ENCODE data around the gene COPS4. TPM values are rescaled to one million over a fixed set of nuclear protein-coding genes. Genes with fewer than 3 reads are reported as not detected.

COPS4 gene
- total and polyA plus RNA-seq, 2 of the 8 experiments (the other 6 are each of a cell fraction or from before 2014, with no cell fraction given) = 14.9 to 28.3 TPM

DNA sequence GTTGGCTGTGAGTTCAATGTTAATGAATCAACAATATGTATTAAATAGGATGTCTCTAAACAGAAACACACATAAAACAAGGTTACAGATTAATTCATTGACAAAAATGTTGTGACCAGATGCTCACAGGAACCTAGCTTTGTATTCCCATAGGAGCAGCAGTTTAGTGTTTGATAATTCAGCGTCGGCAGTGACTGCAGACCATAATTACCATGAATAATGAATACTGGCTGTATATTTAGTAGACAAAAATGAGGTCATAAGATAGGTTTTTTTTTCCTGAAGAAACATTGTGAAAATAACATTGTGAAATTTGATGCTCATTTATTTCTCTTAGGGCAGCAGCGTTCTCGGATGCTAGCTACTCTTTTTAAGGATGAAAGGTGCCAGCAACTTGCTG lies 27.8 kb downstream of the COPS4 start:
- whole genome bisulfite sequencing, 2 experiments (ENCODE audit: extremely low coverage in 1 of 2, insufficient coverage in 1 of 2, insufficient read length in 1 of 2, insufficient replicate concordance in 2 of 2, low coverage in 1 of 2, low lambda C conversion rate in 2 of 2, missing lambda C conversion rate in 1 of 2) = 93% methylated on average over 4 of the region's 4 CpGs; no CpG with 5 or more reads in 1 of the 2 experiments
- peaks cover 0 to 26% (median under 1%) of the 10 kb centered on the region in 4 experiments; a peak in 3 of 8 replicates for H3K36me3 ChIP-seq (ENCODE audit: control insufficient read depth in 2 of 4, insufficient read depth in 4 of 4, low read length in 3 of 4)
- no peak overlapping the region for H3K23ac ChIP-seq (ENCODE audit: insufficient read length)
- no peak overlapping the region for H3K18ac ChIP-seq (ENCODE audit: extremely low read depth, low read length)
- no peaks in the 10 kb centered on the region for H3K79me1 ChIP-seq (ENCODE audit: low read depth, low read length)
- H2BK120ac ChIP-seq (replicated peaks; ENCODE audit: low read depth, low read length) = no peak overlapping the region
- H3K23me2 ChIP-seq (ENCODE audit: low read depth, low read length) = no peaks in the 10 kb centered on the region
- ChIA-PET CTCF (ENCODE audit: partially characterized antibody) (interaction anchor here (0.9 to 1.8 kb wide), 4 partner anchors 9 to 19 kb away, joined by 3 to 11 read pairs (median 4); no protein-coding TSS in a partner anchor), POLR2A (ENCODE audit: partially characterized antibody) (no interaction called here)
- no peak overlapping the region for H2BK20ac ChIP-seq (ENCODE audit: low read length)
- TF ChIP-seq TAF7 (optimal IDR thresholded peaks at IDR 0.05; ENCODE audit: borderline replicate concordance, low read depth, low read length) (no peak), TAF1 (IDR thresholded peaks at IDR 0.05; ENCODE audit: low read depth, low read length) (no peak), POU5F1 (IDR thresholded peaks at IDR 0.05; ENCODE audit: low read depth, low read length) (no peak), SUZ12 (IDR thresholded peaks at IDR 0.05; ENCODE audit: low read length) (no peak), SAP30 (IDR thresholded peaks at IDR 0.05; ENCODE audit: insufficient read depth, insufficient replicate concordance, low read length) (no peak), BCL11A (IDR thresholded peaks at IDR 0.05; ENCODE audit: low read depth in 2 of 2, low read length in 2 of 2) (no peak), NRF1 (IDR thresholded peaks at IDR 0.05; ENCODE audit: low read depth, low read length) (no peak), RFX5 (IDR thresholded peaks at IDR 0.05; ENCODE audit: borderline replicate concordance, low read depth, low read length) (no peak), SIX5 (IDR thresholded peaks at IDR 0.05; ENCODE audit: low read depth, low read length) (no peak), SP2 (IDR thresholded peaks at IDR 0.05; ENCODE audit: low read length) (no peak), CEBPB (IDR thresholded peaks at IDR 0.05; ENCODE audit: low read depth, low read length) (no peak)
- no peaks in the 10 kb centered on the region for H4K20me1 ChIP-seq (replicated peaks in 1 of 2; ENCODE audit: control insufficient read depth in 1 of 2, insufficient read depth in 2 of 2, low read length in 2 of 2)
- no peak overlapping the region for H3K56ac ChIP-seq (replicated peaks; ENCODE audit: insufficient read length, low read depth, low read length)
- H3K4me3 ChIP-seq (ENCODE audit: extremely low read depth in 1 of 4, insufficient read depth in 2 of 4, low read depth in 3 of 4, low read length in 4 of 4) = no peak overlapping the region
- no peaks in the 10 kb centered on the region for H3K27me3 ChIP-seq (replicated peaks in 1 of 4; ENCODE audit: control insufficient read depth in 3 of 4, extremely low read depth in 1 of 4, insufficient read depth in 3 of 4, low read length in 3 of 4)
- no peak overlapping the region for H3K27ac ChIP-seq (ENCODE audit: low read depth, low read length)
- H2BK5ac ChIP-seq (ENCODE audit: low read depth, low read length) = no peak overlapping the region
- H3K9me3 ChIP-seq (ENCODE audit: insufficient read depth in 2 of 2, low read depth in 1 of 2, low read length in 1 of 2) = no peaks in the 10 kb centered on the region
- H3K4ac ChIP-seq (replicated peaks; ENCODE audit: insufficient read length, low read depth, low read length) = no peak overlapping the region
- H2BK12ac ChIP-seq (ENCODE audit: low read depth, low read length) = no peak overlapping the region
- no peak for DNase-seq (ENCODE audit: low read depth in 1 of 2, low spot score in 2 of 2)
- no peak overlapping the region for H3K14ac ChIP-seq (ENCODE audit: insufficient read length)
- FAIRE-seq = no peak
- H4K8ac ChIP-seq (ENCODE audit: extremely low read depth, insufficient read depth, low read length) = no peak overlapping the region
- H4K91ac ChIP-seq (replicated peaks; ENCODE audit: insufficient read length, low read length) = no peak overlapping the region
- no peak overlapping the region for H3K4me2 ChIP-seq (ENCODE audit: insufficient read depth in 1 of 2, low read depth in 2 of 2, low read length in 2 of 2)
- H2BK15ac ChIP-seq (ENCODE audit: low read length) = no peak overlapping the region
- no peaks in the 10 kb centered on the region for H3K4me1 ChIP-seq (replicated peaks in 1 of 4; ENCODE audit: control insufficient read depth in 3 of 4, insufficient read depth in 4 of 4, low read length in 3 of 4)
- no peak overlapping the region for H3K9ac ChIP-seq (replicated peaks in 1 of 4; ENCODE audit: extremely low read depth in 1 of 4, low read depth in 3 of 4, low read length in 3 of 4)
- H2AFZ ChIP-seq (ENCODE audit: low read length) = no peak overlapping the region
- H3K79me2 ChIP-seq (ENCODE audit: control insufficient read depth in 1 of 2, insufficient read depth in 2 of 2, low read length in 2 of 2) = no peaks in the 10 kb centered on the region
- no peak overlapping the region for H2AK5ac ChIP-seq (ENCODE audit: low read depth, low read length)
- H4K5ac ChIP-seq (ENCODE audit: insufficient read length, low read depth, low read length) = no peak overlapping the region
